HUDEP-2 (cell line): ENCODE data around the gene ZSWIM3.
"Not testable (repeated sequence)": the region's sequence is repeated elsewhere in the genome, so short reads cannot be mapped to it uniquely, and the experiment has no call there.

Experiments
- DNase-seq, 76 experiments: peaks; one replicate each; lab custom pipeline; 2025; ENCODE audit not compliant: unreplicated experiment in 76 of 76; lab: John Stamatoyannopoulos, UW

ZSWIM3 gene

GRCh38 chr20:45857114-45857881, at the start of gene ZSWIM3, which contains the start of gene ACOT8:
Gene ZSWIM3, plus strand, starts transcription at chr20:45857614. Its CDS starts 212 bp downstream, at chr20:45857826.
Gene ACOT8, minus strand, starts transcription at chr20:45857392. Its CDS starts 77 bp downstream, at chr20:45857315.
- peak; percentile 33 to 100 (median 98) for DNase-seq

GRCh38 chr20:45810191-45810970, 47.0 kb upstream of the ZSWIM3 start:
- no peak for DNase-seq

- peak in 72 of 76 experiments; percentile 11 to 97 (median 78) for DNase-seq
These were observed 45.0 kb upstream of the ZSWIM3 start, which contains the start of gene UBE2C for GRCh38 chr20:45812157-45813005. Gene UBE2C, plus strand, starts transcription at chr20:45812644. Its CDS starts 52 bp downstream, at chr20:45812696.

- no peak for DNase-seq
These were observed 44.4 kb upstream of the ZSWIM3 start for GRCh38 chr20:45813006-45813340.

- DNase-seq: no peak
These were observed 43.9 kb upstream of the ZSWIM3 start for GRCh38 chr20:45813489-45813888.

- no peak for DNase-seq
These were observed 43.1 kb upstream of the ZSWIM3 start for GRCh38 chr20:45814314-45814713.

- DNase-seq: no peak
These were observed 40.5 kb upstream of the ZSWIM3 start for GRCh38 chr20:45816951-45817350.

GRCh38 chr20:45817376-45818194, 39.8 kb upstream of the ZSWIM3 start:
- no peak for DNase-seq

- DNase-seq: peak in 8 of 76 experiments; percentile 11 to 52 (median 20)
These were observed 39.2 kb upstream of the ZSWIM3 start for GRCh38 chr20:45818239-45818638.

- no peak for DNase-seq
These were observed 37.9 kb upstream of the ZSWIM3 start for GRCh38 chr20:45819466-45819865.

GRCh38 chr20:45821947-45822346, 35.5 kb upstream of the ZSWIM3 start:
- DNase-seq: no peak

GRCh38 chr20:45822857-45823256, 34.6 kb upstream of the ZSWIM3 start:
- peak in 1 of 76 experiments; percentile 16 for DNase-seq

GRCh38 chr20:45823949-45824835, 33.2 kb upstream of the ZSWIM3 start:
- peak in 51 of 76 experiments; percentile 6 to 64 (median 36) for DNase-seq

- DNase-seq: peak in 8 of 76 experiments; percentile 7 to 29 (median 15)
These were observed 30.9 kb upstream of the ZSWIM3 start for GRCh38 chr20:45826381-45827019.

- DNase-seq: no peak
These were observed 30.3 kb upstream of the ZSWIM3 start, which contains the start of gene TNNC2 for GRCh38 chr20:45827030-45827652. Gene TNNC2, minus strand, starts transcription at chr20:45827312. Its CDS starts 64 bp downstream, at chr20:45827248.

GRCh38 chr20:45827712-45828111, 29.7 kb upstream of the ZSWIM3 start:
- DNase-seq: no peak

- no peak for DNase-seq
These were observed 28.8 kb upstream of the ZSWIM3 start for GRCh38 chr20:45828589-45828988.

- not testable (repeated sequence) for DNase-seq
These were observed 27.7 kb upstream of the ZSWIM3 start for GRCh38 chr20:45829673-45830106.
